Ramos (cell line): ENCODE measurements around the gene SERPINB6.
"Not testable (repeated sequence)": the region's sequence is repeated elsewhere in the genome, so short reads cannot be mapped to it uniquely, and the experiment has no call there.

Experiments used
- in situ Hi-C: fragments of 300-500 bp; cut with MboI; formaldehyde crosslinking; loops from one replicate; pipeline ENCODE4 v1.14.3; 2022; ENCODE audit warnings: low sequenced_read_pairs; ENCODE audit not compliant: unreplicated experiment

The SERPINB6 gene

GRCh38 chr6:2920671-2921112 lies 50.7 kb downstream of the SERPINB6 start:
- in situ Hi-C loops = no loop called here

GRCh38 chr6:2919886-2920285 lies 51.5 kb downstream of the SERPINB6 start:
- in situ Hi-C loops = no loop called here

- in situ Hi-C loops = no loop called here
Measured at GRCh38 chr6:2919401-2919800, 52.0 kb downstream of the SERPINB6 start.

GRCh38 chr6:2918936-2919335 lies 52.4 kb downstream of the SERPINB6 start:
- in situ Hi-C loops = no loop called here

- in situ Hi-C loops = no loop called here
Measured at GRCh38 chr6:2917801-2918445, 53.4 kb downstream of the SERPINB6 start.

- in situ Hi-C loops = no loop called here
Measured at GRCh38 chr6:2917065-2917464, 54.3 kb downstream of the SERPINB6 start.

- in situ Hi-C loops = no loop called here
Measured at GRCh38 chr6:2916158-2916925, 55.0 kb downstream of the SERPINB6 start.

- in situ Hi-C loops = no loop called here
Measured at GRCh38 chr6:2915150-2915549, 56.2 kb downstream of the SERPINB6 start.

- in situ Hi-C loops = no loop called here
Measured at GRCh38 chr6:2914318-2914660, 57.1 kb downstream of the SERPINB6 start.

GRCh38 chr6:2913621-2914317 lies 57.6 kb downstream of the SERPINB6 start:
- in situ Hi-C loops = no loop called here

GRCh38 chr6:2911171-2911570 lies 60.2 kb downstream of the SERPINB6 start:
- in situ Hi-C loops = no loop called here

GRCh38 chr6:2909718-2910117 lies 61.6 kb downstream of the SERPINB6 start:
- in situ Hi-C loops = no loop called here

- in situ Hi-C loops = not testable (repeated sequence)
Measured at GRCh38 chr6:2909051-2909606, 62.2 kb downstream of the SERPINB6 start.

GRCh38 chr6:2908516-2908915 lies 62.9 kb downstream of the SERPINB6 start:
- in situ Hi-C loops = not testable (repeated sequence)

GRCh38 chr6:2903411-2904185 lies 67.8 kb downstream of the SERPINB6 start:
- in situ Hi-C loops = not testable (repeated sequence)

GRCh38 chr6:2901645-2902502 lies 69.5 kb downstream of the SERPINB6 start:
- in situ Hi-C loops = not testable (repeated sequence)

GRCh38 chr6:2900821-2901644 lies 70.3 kb downstream of the SERPINB6 start:
- in situ Hi-C loops = no loop called here

- in situ Hi-C loops = no loop called here
Measured at GRCh38 chr6:2900221-2900807, 71.1 kb downstream of the SERPINB6 start.
